ENCODE results near the gene AXDND1.

AXDND1 gene

DNA sequence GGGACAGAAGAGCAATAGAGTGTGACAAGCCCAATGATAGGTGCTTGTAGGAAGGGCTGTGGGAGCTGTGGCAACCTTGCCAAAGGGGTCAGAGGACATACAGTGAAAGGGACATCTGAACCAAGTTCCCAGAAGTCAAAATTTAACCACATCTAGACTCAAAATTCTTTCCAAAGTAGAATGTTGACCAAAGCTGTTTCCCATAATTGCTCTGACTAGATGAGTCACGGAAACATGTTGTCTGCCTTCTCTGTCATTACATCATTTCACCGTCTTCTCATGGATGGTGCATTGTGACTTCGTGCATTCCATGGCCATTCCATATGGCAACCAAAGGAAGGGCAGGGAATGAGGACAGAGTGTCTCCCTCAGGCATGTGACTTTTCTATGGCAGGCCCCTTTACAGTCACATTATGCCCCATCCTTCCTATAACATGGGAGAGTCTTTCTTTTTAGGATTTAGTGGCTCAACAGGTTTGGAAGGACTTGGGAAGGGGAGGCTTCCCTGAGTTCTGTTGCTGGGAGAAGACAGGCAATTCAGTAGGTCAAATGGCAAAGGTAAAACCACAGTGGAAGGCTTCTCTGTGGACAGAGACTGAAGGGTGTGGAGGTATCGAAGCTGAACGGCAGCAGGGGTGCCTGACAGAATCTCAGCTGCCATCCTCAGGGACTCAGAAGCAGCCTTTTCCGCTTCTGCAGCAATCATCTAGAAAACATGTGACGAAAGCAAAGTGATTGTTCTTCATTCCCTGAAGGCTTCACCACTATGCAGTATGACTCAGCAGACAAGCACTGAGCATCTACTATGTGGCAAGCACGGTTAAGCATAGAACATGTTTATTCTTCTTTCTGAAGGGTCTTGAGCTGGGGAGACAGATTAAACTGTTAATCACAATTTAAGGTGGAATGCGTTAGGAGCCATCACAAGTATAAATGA is 185.2 kb downstream of the AXDND1 start:
- Histone ChIP-seq H3K4me3 (no peak overlapping the region), H3K27ac (no peak overlapping the region)
- TF ChIP-seq, protein P1, sequence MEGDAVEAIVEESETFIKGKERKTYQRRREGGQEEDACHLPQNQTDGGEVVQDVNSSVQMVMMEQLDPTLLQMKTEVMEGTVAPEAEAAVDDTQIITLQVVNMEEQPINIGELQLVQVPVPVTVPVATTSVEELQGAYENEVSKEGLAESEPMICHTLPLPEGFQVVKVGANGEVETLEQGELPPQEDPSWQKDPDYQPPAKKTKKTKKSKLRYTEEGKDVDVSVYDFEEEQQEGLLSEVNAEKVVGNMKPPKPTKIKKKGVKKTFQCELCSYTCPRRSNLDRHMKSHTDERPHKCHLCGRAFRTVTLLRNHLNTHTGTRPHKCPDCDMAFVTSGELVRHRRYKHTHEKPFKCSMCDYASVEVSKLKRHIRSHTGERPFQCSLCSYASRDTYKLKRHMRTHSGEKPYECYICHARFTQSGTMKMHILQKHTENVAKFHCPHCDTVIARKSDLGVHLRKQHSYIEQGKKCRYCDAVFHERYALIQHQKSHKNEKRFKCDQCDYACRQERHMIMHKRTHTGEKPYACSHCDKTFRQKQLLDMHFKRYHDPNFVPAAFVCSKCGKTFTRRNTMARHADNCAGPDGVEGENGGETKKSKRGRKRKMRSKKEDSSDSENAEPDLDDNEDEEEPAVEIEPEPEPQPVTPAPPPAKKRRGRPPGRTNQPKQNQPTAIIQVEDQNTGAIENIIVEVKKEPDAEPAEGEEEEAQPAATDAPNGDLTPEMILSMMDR (IDR thresholded peaks at IDR 0.05): no peak
- no peak for DNase-seq (ENCODE audit: low spot score)

DNA sequence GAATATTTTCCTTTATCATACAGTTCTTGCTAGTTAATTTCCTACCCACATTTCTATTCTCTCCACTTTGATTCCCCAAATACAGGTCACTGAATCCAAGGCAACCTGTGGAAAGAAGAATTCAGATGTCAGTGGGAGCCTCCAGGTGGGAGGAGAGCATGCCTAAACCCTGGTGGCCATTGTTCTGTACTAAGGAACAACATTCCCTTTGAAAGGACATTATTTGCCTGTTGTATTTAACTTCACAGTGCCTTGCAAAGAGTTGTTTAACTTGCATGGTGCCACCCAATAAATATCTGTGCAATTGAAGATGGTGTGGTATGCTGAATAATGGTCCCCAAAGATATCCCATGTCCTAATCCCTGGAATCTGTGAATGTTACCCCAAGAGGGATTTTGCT is 188.7 kb downstream of the AXDND1 start:
- Histone ChIP-seq H3K27ac (no peak overlapping the region), H3K4me3 (no peak overlapping the region)
- DNase-seq (ENCODE audit: low spot score): no peak
- TF ChIP-seq, protein P1 (IDR thresholded peaks at IDR 0.05): no peak

DNA sequence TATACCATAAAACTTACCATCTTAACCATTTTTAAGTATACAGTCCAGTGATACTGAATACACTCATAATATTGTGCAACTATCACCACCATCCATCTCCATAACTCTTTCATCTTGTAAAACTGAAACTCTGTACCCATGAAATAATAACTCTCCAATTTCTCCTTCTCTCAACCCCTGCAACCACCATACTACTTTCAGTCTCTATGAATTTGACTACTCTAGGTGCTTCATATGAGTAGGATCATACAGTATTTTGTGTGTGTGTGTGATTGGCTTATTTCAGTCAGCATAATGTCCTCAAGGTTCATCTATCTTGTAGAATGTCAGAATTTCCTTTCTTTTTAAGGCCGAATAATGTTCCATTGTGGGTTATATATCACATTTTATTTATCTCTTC is 192.3 kb downstream of the AXDND1 start:
- no peak overlapping the region for H3K4me3 ChIP-seq
- H3K27ac ChIP-seq: no peak overlapping the region
- no peak for DNase-seq (ENCODE audit: low spot score)
- TF ChIP-seq, protein P1 (IDR thresholded peaks at IDR 0.05): no peak

DNA sequence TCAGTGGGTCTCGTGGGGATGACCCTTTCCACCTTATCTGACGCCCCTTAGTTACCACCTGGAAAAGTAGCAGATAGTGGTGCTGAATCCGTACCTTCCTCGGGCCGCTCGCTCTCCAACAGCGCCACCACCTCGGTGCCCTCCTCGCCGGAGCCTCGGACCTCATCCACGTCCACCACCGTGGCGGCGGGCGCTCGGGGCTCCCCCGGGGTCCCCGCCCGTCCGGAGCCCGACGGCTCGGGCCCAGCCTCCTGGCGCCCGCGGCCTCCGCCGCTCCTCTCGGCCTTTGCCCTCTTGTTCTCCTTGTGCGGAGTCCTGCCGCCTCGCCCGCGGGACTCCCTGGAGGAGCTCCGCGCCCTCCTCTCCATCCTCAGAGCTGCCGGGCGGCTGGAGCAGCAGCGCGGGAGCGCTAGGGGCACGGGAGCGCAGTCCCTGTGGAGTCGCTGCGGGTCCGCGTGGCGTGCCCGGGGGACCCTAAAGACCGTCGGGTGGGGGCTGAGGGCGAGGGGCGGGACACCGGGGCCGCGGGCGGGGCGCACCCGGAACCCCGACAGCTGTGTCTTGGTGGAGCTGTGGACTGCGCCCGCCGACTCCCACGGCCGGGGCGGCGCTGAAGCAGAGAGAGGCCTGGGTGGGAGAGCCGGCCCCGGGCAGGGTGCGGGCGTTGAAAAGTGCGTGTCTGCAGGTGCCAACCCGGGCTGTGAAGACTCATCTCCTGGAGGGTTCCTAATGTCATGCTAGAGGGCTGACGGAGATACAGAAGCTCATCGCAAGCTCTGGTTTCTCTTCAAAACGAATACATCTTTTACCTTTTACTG is 209.9 kb downstream of the AXDND1 start, which contains the start of gene NPHS2:
Gene NPHS2, minus strand, starts transcription at position 452 of the 818 bp plus-strand sequence. Its CDS starts 84 bp downstream, at position 368.
- no peak for DNase-seq (ENCODE audit: low spot score)
- TF ChIP-seq, protein P1 (IDR thresholded peaks at IDR 0.05): no peak
- Histone ChIP-seq H3K4me3 (peak within 1 kb of the TSS; percentile 48), H3K27ac (no peak within 1 kb of the TSS)

DNA sequence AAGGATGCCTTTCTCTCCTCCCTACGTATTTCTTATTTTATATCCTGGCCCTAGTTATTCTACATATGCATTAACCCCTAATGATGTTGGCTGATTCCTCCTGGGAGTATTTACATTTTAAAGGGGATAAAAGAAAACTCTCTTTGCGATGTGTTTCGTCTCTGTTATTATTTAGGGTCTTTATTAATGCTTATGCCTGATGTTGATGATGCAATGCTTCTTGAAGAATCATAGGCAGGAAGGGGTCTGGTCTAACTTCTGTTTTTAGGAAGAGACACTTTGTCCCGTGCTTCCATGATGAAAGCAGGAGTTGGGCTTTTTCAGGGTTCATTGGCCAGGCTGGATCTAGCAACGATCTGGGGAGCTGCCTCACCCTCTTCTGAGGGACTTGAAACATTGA is 210.7 kb downstream of the AXDND1 start:
- TF ChIP-seq, protein P1 (IDR thresholded peaks at IDR 0.05): no peak
- H3K27ac ChIP-seq: no peak overlapping the region
- no peak for DNase-seq (ENCODE audit: low spot score)
- no peak overlapping the region for H3K4me3 ChIP-seq

DNA sequence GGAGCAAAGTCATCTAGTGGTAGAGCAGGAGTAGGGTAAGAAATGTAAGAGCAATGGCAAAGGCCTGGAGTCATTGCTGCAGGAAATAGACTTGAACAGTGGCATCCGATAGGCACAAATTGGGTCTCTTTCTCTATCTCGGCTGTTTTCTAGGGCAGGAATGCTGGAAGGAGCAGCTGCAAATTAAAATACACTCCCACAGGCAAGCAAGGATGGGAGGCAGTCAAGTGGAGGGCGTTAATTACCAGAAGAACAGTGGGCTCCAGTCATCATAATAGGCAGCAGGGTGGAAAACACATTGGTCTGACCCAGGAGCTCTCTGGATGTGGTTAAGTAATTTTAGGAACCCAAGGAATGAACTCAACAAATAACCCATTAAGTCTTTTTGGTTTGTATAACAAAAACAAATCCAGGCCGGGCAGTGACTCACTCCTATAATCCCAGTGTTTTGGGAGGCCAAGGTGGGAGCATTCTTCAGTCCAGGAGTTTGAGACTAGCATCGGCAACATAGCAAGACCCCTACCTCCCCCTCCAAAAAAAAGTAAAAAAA is 218.1 kb downstream of the AXDND1 start:
- no peak overlapping the region for H3K27ac ChIP-seq
- no peak for DNase-seq (ENCODE audit: low spot score)
- H3K4me3 ChIP-seq: no peak overlapping the region
- TF ChIP-seq, protein P1 (IDR thresholded peaks at IDR 0.05): no peak
